Testis (tissue), 2 donors: ENCODE data around the gene OR2S2.

Source experiments
- POLR2A ChIP-seq: fragments of 450-650 bp; IDR thresholded peaks from one replicate; pipeline ENCODE4 v1.6.1; 2017; ENCODE audit warnings: antibody characterized with exemption, mild to moderate bottlenecking, moderate library complexity
- TF ChIP-seq, protein P1 (sequence below), 3 experiments: fragments of 450-650 bp in 2 of 3; fragments of 200-600 bp in 1 of 3; sonication (generic) in 1 of 3; IDR thresholded peaks; one replicate each; pipeline ENCODE4 v1.5.1; 2016 to 2019; ENCODE audit warnings: antibody characterized with exemption in 3 of 3, mild to moderate bottlenecking in 2 of 3, moderate library complexity in 1 of 3

DNA sequence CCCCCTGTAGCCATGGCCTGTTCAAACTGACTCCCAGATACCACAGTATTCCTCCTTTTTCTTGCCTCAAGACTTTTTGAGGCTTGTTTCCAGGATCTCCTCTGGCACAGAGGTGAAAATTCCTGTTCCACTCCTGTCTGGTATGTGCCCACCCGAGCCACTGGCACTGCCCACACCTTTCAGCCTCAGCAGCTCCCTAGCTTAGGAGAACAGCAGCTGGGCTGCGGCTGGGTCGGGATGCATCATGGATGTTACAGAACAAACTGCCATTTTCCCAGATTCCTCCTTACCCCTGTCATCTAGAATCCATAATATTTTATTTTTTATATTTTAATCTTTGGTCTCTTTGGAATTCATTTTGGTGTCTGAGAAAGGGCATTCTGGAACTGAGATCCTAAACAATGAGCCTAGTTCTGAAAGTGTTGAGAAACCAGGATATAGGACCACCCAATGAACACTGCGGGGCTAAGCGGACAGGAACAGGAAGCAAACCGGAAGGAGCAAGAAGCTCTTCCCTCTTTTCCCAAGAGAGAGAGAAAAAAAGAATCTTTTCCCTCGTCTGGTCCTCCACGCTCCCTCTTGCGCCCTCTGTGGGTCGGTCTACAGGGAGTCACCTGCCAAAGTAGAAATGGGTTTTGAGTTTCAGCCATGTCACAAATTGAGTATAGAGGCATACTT lies 12.5 kb downstream of the OR2S2 start:
- TF ChIP-seq, protein P1, sequence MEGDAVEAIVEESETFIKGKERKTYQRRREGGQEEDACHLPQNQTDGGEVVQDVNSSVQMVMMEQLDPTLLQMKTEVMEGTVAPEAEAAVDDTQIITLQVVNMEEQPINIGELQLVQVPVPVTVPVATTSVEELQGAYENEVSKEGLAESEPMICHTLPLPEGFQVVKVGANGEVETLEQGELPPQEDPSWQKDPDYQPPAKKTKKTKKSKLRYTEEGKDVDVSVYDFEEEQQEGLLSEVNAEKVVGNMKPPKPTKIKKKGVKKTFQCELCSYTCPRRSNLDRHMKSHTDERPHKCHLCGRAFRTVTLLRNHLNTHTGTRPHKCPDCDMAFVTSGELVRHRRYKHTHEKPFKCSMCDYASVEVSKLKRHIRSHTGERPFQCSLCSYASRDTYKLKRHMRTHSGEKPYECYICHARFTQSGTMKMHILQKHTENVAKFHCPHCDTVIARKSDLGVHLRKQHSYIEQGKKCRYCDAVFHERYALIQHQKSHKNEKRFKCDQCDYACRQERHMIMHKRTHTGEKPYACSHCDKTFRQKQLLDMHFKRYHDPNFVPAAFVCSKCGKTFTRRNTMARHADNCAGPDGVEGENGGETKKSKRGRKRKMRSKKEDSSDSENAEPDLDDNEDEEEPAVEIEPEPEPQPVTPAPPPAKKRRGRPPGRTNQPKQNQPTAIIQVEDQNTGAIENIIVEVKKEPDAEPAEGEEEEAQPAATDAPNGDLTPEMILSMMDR (IDR thresholded peaks at IDR 0.05): peak; percentile 73 to 84 (median 78)
- no peak for TF ChIP-seq POLR2A
